Body of pancreas (tissue), 4 donors: ENCODE data around the gene MYZAP.

Experiments
- CTCF ChIP-seq, 7 experiments: fragments of 450-650 bp in 4 of 7; fragments of 200-600 bp in 3 of 7; sonication (generic) in 3 of 7; IDR thresholded peaks; one replicate each; pipeline ENCODE4 v1.5.1; 2016 to 2019; ENCODE audit warnings: antibody characterized with exemption in 7 of 7
- POLR2A ChIP-seq, 3 donors: fragments of 450-650 bp; IDR thresholded peaks; one replicate each; pipeline ENCODE4 v1.6.1; 2016; ENCODE audit warnings: antibody characterized with exemption in 3 of 3, mild to moderate bottlenecking in 2 of 3

GRCh38 chr15:57553526-57553925 is 38.2 kb upstream of the MYZAP start:
- TF ChIP-seq POLR2A (IDR thresholded peaks at IDR 0.05) = no peak
- TF ChIP-seq CTCF (IDR thresholded peaks at IDR 0.05) = no peak
